ENCODE measurements around the gene SH3PXD2B.
A peak's percentile ranks its signal among the peaks of the same experiment; 100 is the strongest.

SH3PXD2B gene

GRCh38 chr5:172453206-172453985 lies 929 bp downstream of the SH3PXD2B start:
- DNase-seq (ENCODE audit: low spot score), result peak; percentile 31

GRCh38 chr5:172452398-172453205 lies 1.7 kb downstream of the SH3PXD2B start:
- peak; percentile 33 for DNase-seq (ENCODE audit: low spot score)

GRCh38 chr5:172451771-172452197 lies 2.5 kb downstream of the SH3PXD2B start:
- peak; percentile 89 for DNase-seq (ENCODE audit: low spot score)

GRCh38 chr5:172450861-172451695 lies 3.2 kb downstream of the SH3PXD2B start:
- peak; percentile 22 for DNase-seq (ENCODE audit: low spot score)

GRCh38 chr5:172450453-172450852 lies 3.9 kb downstream of the SH3PXD2B start:
- DNase-seq (ENCODE audit: low spot score), result no peak

GRCh38 chr5:172448999-172449398 lies 5.3 kb downstream of the SH3PXD2B start:
- no peak for DNase-seq (ENCODE audit: low spot score)

- DNase-seq (ENCODE audit: low spot score), result no peak
Observed at GRCh38 chr5:172447646-172448365, 6.5 kb downstream of the SH3PXD2B start.

- no peak for DNase-seq (ENCODE audit: low spot score)
Observed at GRCh38 chr5:172446336-172447051, 7.8 kb downstream of the SH3PXD2B start.

- DNase-seq (ENCODE audit: low spot score), result no peak
Observed at GRCh38 chr5:172445866-172446265, 8.5 kb downstream of the SH3PXD2B start.

- no peak for DNase-seq (ENCODE audit: low spot score)
Observed at GRCh38 chr5:172444626-172445365, 9.5 kb downstream of the SH3PXD2B start.

GRCh38 chr5:172444110-172444510 lies 10.2 kb downstream of the SH3PXD2B start:
- peak; percentile 10 for DNase-seq (ENCODE audit: low spot score)

GRCh38 chr5:172443441-172444109 lies 10.8 kb downstream of the SH3PXD2B start:
- peak; percentile 92 for DNase-seq (ENCODE audit: low spot score)

GRCh38 chr5:172442592-172442991 lies 11.7 kb downstream of the SH3PXD2B start:
- no peak for DNase-seq (ENCODE audit: low spot score)

- DNase-seq (ENCODE audit: low spot score), result no peak
Observed at GRCh38 chr5:172441262-172441751, 13.0 kb downstream of the SH3PXD2B start.

- DNase-seq (ENCODE audit: low spot score), result no peak
Observed at GRCh38 chr5:172440486-172440885, 13.8 kb downstream of the SH3PXD2B start.

GRCh38 chr5:172439785-172440477 lies 14.4 kb downstream of the SH3PXD2B start:
- no peak for DNase-seq (ENCODE audit: low spot score)

GRCh38 chr5:172438319-172438668 lies 16.0 kb downstream of the SH3PXD2B start:
- no peak for DNase-seq (ENCODE audit: low spot score)

GRCh38 chr5:172437445-172438318 lies 16.6 kb downstream of the SH3PXD2B start:
- peak; percentile 92 for DNase-seq (ENCODE audit: low spot score)
